WTC11 (cell line): ENCODE results near the gene C17orf58. TPM values are rescaled to one million over a fixed set of nuclear protein-coding genes. Genes with fewer than 3 reads are reported as not detected.

Experiments used
- AFF4 ChIP-seq: sonication (generic); formaldehyde crosslinking; IDR thresholded peaks from 2 replicates; pipeline ENCODE4 v1.8.1; 2023; ENCODE audit warnings: mild to moderate bottlenecking, missing genetic modification reagents, borderline replicate concordance
- ATF1 ChIP-seq: sonication (generic); formaldehyde crosslinking; IDR thresholded peaks from 2 replicates; pipeline ENCODE4 v1.8.1; 2023; ENCODE audit warnings: mild to moderate bottlenecking, moderate library complexity, missing genetic modification reagents
- CBFB ChIP-seq: sonication (generic); formaldehyde crosslinking; IDR thresholded peaks from 2 replicates; pipeline ENCODE4 v1.8.1; 2022; ENCODE audit warnings: mild to moderate bottlenecking, low read depth, missing genetic modification reagents
- CREB1 ChIP-seq: sonication (generic); formaldehyde crosslinking; IDR thresholded peaks from 2 replicates; pipeline ENCODE4 v1.8.0; 2023; ENCODE audit warnings: mild to moderate bottlenecking, missing genetic modification reagents
- CREM ChIP-seq: sonication (generic); formaldehyde crosslinking; IDR thresholded peaks from 2 replicates; pipeline ENCODE4 v1.8.1; 2022; ENCODE audit warnings: mild to moderate bottlenecking, missing genetic modification reagents, moderate library complexity
- ELF4 ChIP-seq: sonication (generic); formaldehyde crosslinking; IDR thresholded peaks from 2 replicates; pipeline ENCODE4 v1.8.1; 2022; ENCODE audit warnings: low read depth, mild to moderate bottlenecking, moderate library complexity, missing genetic modification reagents
- ETV6 ChIP-seq: sonication (generic); formaldehyde crosslinking; IDR thresholded peaks from 2 replicates; pipeline ENCODE4 v1.8.1; 2022; ENCODE audit warnings: mild to moderate bottlenecking, missing genetic modification reagents
- GABPB1 ChIP-seq: sonication (generic); formaldehyde crosslinking; IDR thresholded peaks from 2 replicates; pipeline ENCODE4 v1.8.1; 2023; ENCODE audit warnings: mild to moderate bottlenecking, missing genetic modification reagents
- HMGA2 ChIP-seq: fragments of 250-450 bp; sonication (Bioruptor Pico); IDR thresholded peaks from 2 replicates; pipeline ENCODE4 v1.4.0; 2021; ENCODE audit warnings: mild to moderate bottlenecking, moderate library complexity
- JAZF1 ChIP-seq: fragments of 250-450 bp; sonication (Bioruptor Pico); IDR thresholded peaks from 2 replicates; pipeline ENCODE4 v1.9.0; 2021; ENCODE audit warnings: moderate library complexity, mild to moderate bottlenecking, inconsistent platforms
- KAT7 ChIP-seq: sonication (generic); formaldehyde crosslinking; IDR thresholded peaks from 2 replicates; pipeline ENCODE4 v1.8.1; 2023; ENCODE audit warnings: missing genetic modification reagents, mild to moderate bottlenecking, borderline replicate concordance
- MAX ChIP-seq: sonication (generic); formaldehyde crosslinking; IDR thresholded peaks from 2 replicates; pipeline ENCODE4 v1.8.0; 2022; ENCODE audit warnings: mild to moderate bottlenecking, missing genetic modification reagents
- SOX15 ChIP-seq: fragments of 250-450 bp; sonication (Bioruptor Pico); IDR thresholded peaks from 2 replicates; pipeline ENCODE4 v1.9.0; 2021; ENCODE audit warnings: mild to moderate bottlenecking
- ZNF121 ChIP-seq: sonication (generic); formaldehyde crosslinking; IDR thresholded peaks from 2 replicates; pipeline ENCODE4 v1.8.0; 2023; ENCODE audit warnings: missing genetic modification reagents
- ZNF263 ChIP-seq: sonication (generic); formaldehyde crosslinking; IDR thresholded peaks from 2 replicates; pipeline ENCODE4 v1.8.1; 2022; ENCODE audit warnings: low read depth, mild to moderate bottlenecking, moderate library complexity, missing genetic modification reagents
- ZNF416 ChIP-seq: fragments of 250-450 bp; sonication (Bioruptor Pico); IDR thresholded peaks from 2 replicates; pipeline ENCODE4 v1.9.0; 2021; ENCODE audit warnings: mild to moderate bottlenecking, inconsistent platforms
- ZNF423 ChIP-seq: fragments of 250-450 bp; sonication (Bioruptor Pico); IDR thresholded peaks from 2 replicates; pipeline ENCODE4 v2.1.2; 2022; ENCODE audit warnings: mild to moderate bottlenecking, moderate library complexity
- total RNA-seq: library from RNA; stranded (reverse); gene quantifications from 3 replicates; pipeline ENCODE4 v1.2.3, GENCODE V29; 2021
- TF ChIP-seq, protein P1 (sequence below): sonication (generic); formaldehyde crosslinking; IDR thresholded peaks from 2 replicates; pipeline ENCODE4 v1.8.0; 2023; ENCODE audit warnings: missing genetic modification reagents, mild to moderate bottlenecking, borderline replicate concordance
- TF ChIP-seq, protein P2 (sequence below): sonication (generic); formaldehyde crosslinking; IDR thresholded peaks from 2 replicates; pipeline ENCODE4 v1.8.0; 2022; ENCODE audit warnings: mild to moderate bottlenecking, missing genetic modification reagents
- TF ChIP-seq, protein P3 (sequence below): sonication (generic); formaldehyde crosslinking; IDR thresholded peaks from 2 replicates; pipeline ENCODE4 v1.8.1; 2022; ENCODE audit warnings: mild to moderate bottlenecking, moderate library complexity, missing genetic modification reagents
- TF ChIP-seq, protein P4 (sequence below): sonication (generic); formaldehyde crosslinking; IDR thresholded peaks from 2 replicates; pipeline ENCODE4 v1.8.1; 2023; ENCODE audit warnings: mild to moderate bottlenecking, missing genetic modification reagents, moderate library complexity
- TF ChIP-seq, protein P5 (sequence below): sonication (generic); formaldehyde crosslinking; IDR thresholded peaks from 2 replicates; pipeline ENCODE4 v1.8.1; 2022; ENCODE audit warnings: mild to moderate bottlenecking, missing genetic modification reagents, moderate library complexity, borderline replicate concordance

The C17orf58 gene
- total RNA-seq, 1 experiment from 2014 or later, result 28.2 TPM

- TF ChIP-seq AFF4 (0 out of 2 replicates have a peak, but pooled peaks have one; percentile 4), ZNF263 (0 out of 2 replicates have a peak, but pooled peaks have one; percentile 40), ELF4 (CRISPR knock-in tag) (peak; percentile 30; the same call in 1 of the 2 replicates), HMGA2 (CRISPR knock-in tag) (no peak), ZNF121 (CRISPR knock-in tag) (no peak), KAT7 (CRISPR knock-in tag) (peak; percentile 97; the same call in 1 of the 2 replicates), GABPB1 (CRISPR knock-in tag) (peak; percentile 73), JAZF1 (no peak), ETV6 (CRISPR knock-in tag) (peak; percentile 73; the same call in 1 of the 2 replicates), CREB1 (CRISPR knock-in tag) (0 out of 2 replicates have a peak, but pooled peaks have one; percentile 31), CBFB (CRISPR knock-in tag) (peak; percentile 51; the same call in 1 of the 2 replicates), ZNF423 (CRISPR knock-in tag) (no peak), SOX15 (CRISPR knock-in tag) (no peak), MAX (CRISPR knock-in tag) (peak; percentile 82), ATF1 (peak; percentile 73), CREM (CRISPR knock-in tag) (peak; percentile 81), ZNF416 (CRISPR knock-in tag) (0 out of 2 replicates have a peak, but pooled peaks have one; percentile 40)
- TF ChIP-seq, protein P1, sequence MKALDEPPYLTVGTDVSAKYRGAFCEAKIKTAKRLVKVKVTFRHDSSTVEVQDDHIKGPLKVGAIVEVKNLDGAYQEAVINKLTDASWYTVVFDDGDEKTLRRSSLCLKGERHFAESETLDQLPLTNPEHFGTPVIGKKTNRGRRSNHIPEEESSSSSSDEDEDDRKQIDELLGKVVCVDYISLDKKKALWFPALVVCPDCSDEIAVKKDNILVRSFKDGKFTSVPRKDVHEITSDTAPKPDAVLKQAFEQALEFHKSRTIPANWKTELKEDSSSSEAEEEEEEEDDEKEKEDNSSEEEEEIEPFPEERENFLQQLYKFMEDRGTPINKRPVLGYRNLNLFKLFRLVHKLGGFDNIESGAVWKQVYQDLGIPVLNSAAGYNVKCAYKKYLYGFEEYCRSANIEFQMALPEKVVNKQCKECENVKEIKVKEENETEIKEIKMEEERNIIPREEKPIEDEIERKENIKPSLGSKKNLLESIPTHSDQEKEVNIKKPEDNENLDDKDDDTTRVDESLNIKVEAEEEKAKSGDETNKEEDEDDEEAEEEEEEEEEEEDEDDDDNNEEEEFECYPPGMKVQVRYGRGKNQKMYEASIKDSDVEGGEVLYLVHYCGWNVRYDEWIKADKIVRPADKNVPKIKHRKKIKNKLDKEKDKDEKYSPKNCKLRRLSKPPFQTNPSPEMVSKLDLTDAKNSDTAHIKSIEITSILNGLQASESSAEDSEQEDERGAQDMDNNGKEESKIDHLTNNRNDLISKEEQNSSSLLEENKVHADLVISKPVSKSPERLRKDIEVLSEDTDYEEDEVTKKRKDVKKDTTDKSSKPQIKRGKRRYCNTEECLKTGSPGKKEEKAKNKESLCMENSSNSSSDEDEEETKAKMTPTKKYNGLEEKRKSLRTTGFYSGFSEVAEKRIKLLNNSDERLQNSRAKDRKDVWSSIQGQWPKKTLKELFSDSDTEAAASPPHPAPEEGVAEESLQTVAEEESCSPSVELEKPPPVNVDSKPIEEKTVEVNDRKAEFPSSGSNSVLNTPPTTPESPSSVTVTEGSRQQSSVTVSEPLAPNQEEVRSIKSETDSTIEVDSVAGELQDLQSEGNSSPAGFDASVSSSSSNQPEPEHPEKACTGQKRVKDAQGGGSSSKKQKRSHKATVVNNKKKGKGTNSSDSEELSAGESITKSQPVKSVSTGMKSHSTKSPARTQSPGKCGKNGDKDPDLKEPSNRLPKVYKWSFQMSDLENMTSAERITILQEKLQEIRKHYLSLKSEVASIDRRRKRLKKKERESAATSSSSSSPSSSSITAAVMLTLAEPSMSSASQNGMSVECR (CRISPR knock-in tag), result peak; percentile 94; the same call in 1 of the 2 replicates
- TF ChIP-seq, protein P2, sequence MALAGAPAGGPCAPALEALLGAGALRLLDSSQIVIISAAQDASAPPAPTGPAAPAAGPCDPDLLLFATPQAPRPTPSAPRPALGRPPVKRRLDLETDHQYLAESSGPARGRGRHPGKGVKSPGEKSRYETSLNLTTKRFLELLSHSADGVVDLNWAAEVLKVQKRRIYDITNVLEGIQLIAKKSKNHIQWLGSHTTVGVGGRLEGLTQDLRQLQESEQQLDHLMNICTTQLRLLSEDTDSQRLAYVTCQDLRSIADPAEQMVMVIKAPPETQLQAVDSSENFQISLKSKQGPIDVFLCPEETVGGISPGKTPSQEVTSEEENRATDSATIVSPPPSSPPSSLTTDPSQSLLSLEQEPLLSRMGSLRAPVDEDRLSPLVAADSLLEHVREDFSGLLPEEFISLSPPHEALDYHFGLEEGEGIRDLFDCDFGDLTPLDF (CRISPR knock-in tag), result no peak
- TF ChIP-seq, protein P3, sequence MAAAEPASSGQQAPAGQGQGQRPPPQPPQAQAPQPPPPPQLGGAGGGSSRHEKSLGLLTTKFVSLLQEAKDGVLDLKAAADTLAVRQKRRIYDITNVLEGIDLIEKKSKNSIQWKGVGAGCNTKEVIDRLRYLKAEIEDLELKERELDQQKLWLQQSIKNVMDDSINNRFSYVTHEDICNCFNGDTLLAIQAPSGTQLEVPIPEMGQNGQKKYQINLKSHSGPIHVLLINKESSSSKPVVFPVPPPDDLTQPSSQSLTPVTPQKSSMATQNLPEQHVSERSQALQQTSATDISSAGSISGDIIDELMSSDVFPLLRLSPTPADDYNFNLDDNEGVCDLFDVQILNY, result no peak
- TF ChIP-seq, protein P4, sequence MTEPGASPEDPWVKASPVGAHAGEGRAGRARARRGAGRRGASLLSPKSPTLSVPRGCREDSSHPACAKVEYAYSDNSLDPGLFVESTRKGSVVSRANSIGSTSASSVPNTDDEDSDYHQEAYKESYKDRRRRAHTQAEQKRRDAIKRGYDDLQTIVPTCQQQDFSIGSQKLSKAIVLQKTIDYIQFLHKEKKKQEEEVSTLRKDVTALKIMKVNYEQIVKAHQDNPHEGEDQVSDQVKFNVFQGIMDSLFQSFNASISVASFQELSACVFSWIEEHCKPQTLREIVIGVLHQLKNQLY (CRISPR knock-in tag), result no peak
- TF ChIP-seq, protein P5, sequence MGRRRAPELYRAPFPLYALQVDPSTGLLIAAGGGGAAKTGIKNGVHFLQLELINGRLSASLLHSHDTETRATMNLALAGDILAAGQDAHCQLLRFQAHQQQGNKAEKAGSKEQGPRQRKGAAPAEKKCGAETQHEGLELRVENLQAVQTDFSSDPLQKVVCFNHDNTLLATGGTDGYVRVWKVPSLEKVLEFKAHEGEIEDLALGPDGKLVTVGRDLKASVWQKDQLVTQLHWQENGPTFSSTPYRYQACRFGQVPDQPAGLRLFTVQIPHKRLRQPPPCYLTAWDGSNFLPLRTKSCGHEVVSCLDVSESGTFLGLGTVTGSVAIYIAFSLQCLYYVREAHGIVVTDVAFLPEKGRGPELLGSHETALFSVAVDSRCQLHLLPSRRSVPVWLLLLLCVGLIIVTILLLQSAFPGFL (CRISPR knock-in tag), result no peak; the same call in 1 of the 2 replicates
Measured at GRCh38 chr17:68035523-68036303, 39.4 kb upstream of the C17orf58 start, which contains the start of gene KPNA2 (continued).
